ENCODE data around the gene ZNF518A.
A peak's percentile ranks its signal among the peaks of the same experiment; 100 is the strongest.

Gene ZNF518A, protein sequence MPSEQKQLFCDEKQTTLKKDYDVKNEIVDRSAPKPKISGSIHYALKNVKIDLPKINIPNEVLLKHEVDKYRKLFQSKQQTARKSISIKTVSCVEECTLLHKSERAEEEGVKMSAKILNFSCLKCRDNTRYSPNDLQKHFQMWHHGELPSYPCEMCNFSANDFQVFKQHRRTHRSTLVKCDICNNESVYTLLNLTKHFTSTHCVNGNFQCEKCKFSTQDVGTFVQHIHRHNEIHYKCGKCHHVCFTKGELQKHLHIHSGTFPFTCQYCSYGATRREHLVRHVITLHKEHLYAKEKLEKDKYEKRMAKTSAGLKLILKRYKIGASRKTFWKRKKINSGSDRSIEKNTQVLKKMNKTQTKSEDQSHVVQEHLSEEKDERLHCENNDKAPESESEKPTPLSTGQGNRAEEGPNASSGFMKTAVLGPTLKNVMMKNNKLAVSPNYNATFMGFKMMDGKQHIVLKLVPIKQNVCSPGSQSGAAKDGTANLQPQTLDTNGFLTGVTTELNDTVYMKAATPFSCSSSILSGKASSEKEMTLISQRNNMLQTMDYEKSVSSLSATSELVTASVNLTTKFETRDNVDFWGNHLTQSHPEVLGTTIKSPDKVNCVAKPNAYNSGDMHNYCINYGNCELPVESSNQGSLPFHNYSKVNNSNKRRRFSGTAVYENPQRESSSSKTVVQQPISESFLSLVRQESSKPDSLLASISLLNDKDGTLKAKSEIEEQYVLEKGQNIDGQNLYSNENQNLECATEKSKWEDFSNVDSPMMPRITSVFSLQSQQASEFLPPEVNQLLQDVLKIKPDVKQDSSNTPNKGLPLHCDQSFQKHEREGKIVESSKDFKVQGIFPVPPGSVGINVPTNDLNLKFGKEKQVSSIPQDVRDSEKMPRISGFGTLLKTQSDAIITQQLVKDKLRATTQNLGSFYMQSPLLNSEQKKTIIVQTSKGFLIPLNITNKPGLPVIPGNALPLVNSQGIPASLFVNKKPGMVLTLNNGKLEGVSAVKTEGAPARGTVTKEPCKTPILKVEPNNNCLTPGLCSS (N-terminal part only)

DNA sequence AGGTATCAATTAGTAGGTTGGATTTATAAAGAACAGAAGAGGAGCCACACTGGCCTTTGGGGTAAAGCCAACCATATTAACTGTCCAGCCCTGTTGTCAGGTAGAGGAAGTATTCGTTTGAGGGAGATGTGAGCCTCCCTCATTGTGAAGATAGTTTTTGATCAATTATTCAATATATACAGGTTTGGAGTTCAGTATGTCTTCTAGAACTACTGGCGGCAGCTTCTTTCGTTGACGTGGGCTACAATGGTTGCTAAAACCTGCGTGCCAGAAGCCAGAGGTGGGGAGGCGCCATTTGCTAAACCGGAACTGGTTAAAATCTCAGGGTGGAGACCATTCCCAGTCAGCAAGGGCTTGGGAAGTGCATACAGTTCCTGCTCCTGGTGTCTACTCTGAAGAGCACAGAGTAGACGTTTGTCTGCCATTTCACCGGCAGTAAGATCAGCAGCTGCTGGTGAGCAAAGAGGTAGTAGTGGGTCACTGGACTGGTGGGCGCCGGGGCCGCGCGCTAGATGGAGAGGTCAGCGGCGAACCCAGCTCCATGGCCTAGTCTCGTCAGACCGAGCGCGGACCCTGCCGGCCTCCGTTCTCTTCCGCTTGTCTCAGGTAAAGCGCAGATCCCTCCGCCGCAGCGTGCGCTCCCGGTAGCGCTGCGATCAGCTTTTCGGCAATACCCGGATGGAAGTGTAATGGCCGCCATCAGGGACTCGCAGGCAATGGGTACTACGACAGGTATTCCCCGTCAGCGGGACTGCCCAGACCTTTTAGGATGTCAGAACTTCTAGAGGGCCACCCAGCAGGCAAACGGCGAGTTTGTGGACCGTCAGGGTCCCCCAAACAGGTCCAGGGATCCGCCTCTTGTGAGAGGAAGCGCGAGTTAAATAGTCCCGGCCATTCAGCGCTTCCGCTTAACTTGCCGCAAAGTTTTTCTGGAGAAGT, at the start of gene ZNF518A:
Gene ZNF518A (plus strand): TSS at position 911 of the 939 bp plus-strand sequence. CDS start 26,026 bp downstream, outside the sequence.
- DNase-seq (ENCODE audit: low read depth) = peak; percentile 62

DNA sequence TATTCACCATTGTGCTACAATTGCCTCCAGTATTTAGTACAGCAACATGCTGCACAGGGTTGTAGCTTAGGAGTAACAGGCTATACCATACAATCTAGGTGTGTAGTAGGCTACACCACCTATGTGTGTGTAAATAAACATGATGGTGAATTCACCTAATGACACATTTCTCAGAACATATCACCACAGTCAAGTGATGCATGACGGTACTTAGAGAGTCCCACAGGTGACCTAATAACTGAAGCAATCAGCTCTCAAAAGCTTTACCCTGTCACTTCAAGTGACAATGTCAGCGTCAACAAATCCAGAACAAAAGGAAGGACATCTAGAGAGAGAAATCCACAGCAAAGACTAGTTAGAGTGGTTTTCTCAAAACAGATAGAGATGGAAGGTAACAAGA, 47.9 kb upstream of the ZNF518A start:
- no peak for DNase-seq (ENCODE audit: low read depth)

DNA sequence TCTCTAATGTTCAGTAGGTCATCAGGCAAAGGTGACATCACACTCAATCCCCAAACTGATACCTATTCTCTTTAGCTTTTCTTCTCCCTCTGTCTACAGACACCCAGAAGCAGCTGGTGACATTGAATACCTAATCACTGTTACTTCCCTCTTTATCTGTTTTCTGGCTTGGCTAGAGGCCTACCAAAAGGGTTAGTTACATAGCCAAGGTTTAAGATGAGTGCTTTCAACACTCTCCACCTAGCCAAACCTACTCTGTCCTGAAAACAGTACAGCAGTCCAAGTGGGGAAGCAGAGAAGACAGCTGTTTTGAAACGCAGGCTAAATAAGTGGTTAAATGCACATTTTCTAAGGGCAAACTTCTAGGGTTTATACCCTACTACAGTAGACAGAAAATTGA, 47.3 kb upstream of the ZNF518A start:
- no peak for DNase-seq (ENCODE audit: low read depth)

DNA sequence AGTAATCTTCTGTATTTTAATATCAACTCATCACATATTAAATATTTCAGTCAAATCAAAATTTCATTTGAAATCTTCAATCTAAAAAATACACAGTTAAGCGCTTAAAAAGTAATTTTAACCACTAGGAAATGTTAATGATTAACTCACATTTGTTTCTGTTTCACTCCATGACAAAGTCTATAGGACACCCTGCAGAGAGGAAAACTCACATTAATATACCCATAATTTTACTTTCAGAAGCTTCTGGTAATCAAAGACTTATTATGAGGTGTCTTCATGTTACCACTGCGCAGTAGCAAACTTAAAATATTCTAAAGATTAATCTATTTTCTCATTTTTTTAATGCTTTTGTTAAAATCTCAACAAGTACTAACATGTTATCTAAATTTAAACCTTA, 41.0 kb upstream of the ZNF518A start:
- no peak for DNase-seq (ENCODE audit: low read depth)

DNA sequence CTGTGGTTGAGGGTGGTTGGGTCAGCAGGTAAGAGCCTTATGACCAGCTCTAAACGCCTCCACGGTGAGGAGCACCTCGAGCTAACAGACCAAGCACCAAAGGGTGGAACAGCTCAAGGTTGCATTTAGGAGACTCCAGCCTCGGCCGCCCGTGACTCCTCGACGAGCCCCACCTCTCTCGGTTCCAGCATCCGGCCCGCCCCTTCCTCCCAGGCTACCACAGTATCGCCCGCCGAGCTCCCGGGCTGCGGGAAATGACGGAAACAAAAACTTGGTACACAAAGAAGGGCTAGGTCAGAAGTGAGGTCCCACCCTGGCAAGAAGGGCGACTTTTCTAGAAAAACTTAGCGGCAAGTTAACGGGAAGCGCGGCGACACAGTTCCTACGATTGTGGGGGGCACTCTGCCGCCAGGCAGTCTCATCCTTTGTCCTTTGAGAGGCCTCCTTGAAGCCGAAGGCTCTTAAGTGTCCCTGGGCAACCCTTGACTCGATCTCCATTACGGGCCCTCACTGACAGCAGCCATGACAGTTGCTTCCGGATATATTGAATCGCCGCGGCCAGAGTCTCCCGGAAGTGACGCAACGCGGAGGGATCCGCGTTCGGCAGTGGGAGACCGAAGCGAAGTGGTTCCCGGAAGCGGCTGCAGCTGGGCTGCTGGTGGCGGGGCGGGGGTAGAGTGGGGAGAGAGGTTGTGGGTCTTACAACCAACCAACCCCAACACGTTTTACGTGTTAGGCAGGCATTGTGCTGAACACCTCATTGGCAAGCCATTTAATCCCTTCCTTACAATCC, 40.2 kb upstream of the ZNF518A start:
- peak; percentile 86 for DNase-seq (ENCODE audit: low read depth)

DNA sequence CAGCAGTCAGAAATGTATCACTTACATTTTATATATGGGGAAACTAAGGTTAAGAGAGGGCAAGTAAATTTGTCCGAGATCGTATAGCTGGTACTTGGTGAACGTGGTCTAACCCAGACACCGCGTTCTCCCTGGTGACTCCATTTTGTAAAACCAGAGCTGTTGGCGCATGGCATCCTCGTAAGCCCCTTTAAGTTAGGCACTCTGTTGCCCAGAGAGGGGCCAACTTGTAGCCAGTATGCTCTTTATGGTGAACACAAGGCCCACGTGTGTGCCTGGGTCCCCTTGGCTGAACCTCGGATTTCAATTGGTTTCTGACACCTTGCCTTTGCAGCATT, 39.7 kb upstream of the ZNF518A start:
- peak; percentile 1 for DNase-seq (ENCODE audit: low read depth)

DNA sequence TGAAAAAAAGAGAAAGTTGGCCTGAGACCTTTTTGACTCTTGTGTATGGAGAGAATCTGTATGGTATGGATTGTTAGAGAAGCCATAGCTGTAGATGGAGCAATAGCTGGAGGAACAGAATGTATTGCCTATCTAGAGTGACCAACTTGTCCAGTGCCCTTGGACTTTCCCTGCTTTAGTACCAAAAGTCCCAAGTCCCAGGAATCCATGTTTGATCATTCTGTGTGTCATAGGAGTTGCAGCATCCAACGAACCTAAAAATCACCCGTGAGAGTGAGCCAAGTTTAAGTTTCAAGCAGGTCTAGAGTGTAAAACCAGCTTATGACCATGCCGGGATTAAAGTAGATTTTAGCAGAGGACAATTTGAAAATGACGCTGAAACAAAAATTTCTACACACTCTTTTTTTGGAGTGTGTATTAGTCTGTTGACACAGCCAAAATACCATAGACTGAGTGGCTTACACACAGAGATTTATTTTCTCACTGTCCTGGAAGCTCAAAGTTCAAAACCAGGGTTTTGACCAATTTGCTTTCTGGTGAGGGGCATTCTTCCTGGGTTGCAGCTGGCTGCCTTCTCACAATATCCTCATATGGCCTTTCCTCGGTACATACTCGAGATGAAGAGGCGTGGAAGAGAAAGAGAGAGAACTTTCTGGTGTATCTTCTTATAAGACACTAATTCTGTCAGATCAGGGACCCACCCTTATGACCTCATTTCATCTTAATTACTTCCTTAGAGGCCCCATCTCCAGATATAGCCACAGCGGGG, 36.9 kb upstream of the ZNF518A start:
- no peak for DNase-seq (ENCODE audit: low read depth)

DNA sequence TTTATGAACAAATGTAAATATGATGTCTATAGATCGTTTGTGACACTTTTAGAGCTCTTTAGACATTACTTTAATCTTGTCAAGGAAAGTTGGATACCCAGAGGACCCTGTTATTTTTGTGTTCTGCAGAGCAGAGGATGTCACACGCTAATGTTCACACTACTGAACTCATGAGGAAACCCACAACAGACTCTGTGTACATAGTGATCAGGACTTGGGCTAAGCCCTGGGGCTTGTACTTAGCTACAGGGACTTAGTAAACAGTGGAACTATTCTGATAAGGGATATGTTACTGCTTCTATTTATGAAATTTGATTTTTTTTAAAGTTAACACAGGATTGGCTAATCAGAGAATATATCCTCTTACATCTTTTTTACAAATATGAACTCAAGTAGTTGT, 36.1 kb upstream of the ZNF518A start:
- no peak for DNase-seq (ENCODE audit: low read depth)

DNA sequence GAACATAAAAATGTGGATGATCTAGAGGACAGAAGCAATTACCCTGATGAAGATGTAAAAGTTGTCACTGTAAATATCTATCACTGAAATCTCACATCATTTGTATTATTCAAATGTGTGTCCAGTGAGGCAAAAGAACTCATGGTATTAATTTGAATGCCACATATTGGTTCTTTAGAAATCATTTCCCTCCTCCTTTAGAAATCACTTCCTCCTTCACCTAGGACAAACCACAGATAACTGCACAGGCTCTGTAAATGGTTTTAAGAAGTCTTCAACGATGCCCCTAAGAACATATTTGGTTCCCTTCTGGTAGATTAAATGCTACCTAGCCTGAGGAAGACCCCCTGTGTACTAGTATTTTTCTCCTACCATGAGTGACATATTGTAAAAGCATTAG, 33.1 kb upstream of the ZNF518A start:
- DNase-seq (ENCODE audit: low read depth) = no peak

DNA sequence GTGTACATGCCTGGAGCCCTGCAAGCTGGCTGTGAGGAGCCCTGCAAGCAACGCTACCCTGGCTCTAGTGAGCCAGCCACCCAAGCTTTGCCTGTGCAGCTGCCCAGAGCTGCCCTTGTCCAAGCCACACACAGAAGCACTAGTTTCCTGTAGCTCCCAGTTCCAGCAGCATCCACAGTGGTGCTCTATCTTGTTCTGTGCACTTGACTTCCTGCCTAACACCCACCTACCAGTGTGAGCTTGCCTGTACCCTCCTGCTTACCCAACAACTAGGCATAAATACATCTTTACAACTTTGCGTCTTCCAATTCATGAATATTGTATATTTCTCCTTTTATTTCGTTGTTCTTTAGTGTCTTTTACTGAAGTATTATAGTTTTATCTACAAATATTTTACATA, 32.2 kb upstream of the ZNF518A start:
- no peak for DNase-seq (ENCODE audit: low read depth)

DNA sequence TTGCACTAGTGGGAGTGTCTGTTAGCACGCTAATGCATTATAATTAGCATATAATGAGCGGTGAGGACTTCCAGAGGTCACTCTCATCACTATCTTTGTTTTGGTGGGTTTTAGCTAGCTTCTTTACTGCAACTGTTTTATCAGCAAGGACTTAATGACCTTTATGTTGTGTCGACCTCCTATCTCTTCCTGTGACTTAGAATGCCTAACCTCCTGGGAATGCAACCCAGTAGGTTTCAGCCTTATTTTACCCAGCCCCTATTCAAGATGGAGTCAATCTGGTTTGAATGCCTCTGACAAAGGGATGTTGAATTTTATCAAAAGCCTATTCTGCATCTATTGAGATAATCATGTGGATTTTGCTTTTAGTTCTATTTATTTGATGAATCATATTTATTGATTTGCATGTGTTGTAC, 22.5 kb upstream of the ZNF518A start:
- DNase-seq (ENCODE audit: low read depth) = no peak

DNA sequence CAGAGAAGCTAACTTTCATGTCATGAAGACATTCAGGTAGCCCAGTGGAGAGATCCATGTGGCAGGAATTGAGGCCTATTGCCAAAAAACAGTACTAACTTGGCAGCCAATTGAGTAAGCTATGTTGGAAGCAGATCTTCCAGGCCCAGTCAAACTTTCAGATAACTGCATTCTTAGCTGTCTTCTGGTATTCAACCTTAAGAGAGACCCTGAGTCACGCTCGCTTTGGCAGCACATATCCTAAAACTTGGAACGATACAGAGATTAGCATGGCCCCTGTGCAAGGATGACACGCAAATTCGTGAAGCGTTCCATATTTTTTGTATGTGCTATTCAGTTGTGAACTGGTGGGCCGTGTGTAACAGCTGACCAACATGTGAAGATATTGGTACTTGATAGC, 17.6 kb upstream of the ZNF518A start:
- no peak for DNase-seq (ENCODE audit: low read depth)

DNA sequence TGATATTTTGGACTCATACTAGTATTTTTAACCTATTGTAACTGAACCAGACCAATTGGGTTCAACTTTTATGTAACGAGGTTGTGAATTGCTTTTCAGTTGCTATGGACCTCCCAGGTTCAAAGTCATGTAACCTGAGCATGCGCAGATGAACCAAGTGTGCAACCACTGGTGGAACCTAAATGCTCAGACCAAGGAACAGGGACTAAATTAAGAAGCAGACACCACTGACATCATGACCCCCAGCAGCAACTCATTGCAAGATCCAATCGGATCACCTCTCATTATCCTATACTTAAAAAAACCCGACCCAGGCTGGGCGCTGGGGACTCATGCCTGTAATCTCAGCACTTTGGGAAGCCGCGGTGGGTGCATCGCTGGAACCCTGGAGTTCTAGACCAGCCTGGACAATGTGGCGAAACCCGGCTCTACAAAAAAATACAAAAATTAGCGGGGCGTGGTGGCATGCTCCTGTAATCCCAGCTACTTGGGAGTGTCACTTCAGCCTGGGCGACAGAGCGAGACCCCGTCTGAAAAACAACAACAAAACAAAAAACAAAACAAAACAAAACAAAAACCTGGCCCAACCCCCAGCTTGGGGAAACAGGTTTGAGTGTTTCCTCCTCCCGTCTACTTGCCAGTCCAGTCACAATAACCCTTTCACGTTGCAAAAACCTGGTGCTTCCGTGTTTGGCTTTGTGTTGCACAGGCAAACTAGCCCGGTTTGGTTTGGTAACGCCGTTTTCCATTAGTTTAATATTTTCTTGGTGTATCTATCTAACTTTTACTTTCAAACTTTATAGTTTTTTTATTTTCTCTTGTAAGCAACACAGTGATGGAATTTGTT, 11.3 kb upstream of the ZNF518A start:
- no peak for DNase-seq (ENCODE audit: low read depth)

DNA sequence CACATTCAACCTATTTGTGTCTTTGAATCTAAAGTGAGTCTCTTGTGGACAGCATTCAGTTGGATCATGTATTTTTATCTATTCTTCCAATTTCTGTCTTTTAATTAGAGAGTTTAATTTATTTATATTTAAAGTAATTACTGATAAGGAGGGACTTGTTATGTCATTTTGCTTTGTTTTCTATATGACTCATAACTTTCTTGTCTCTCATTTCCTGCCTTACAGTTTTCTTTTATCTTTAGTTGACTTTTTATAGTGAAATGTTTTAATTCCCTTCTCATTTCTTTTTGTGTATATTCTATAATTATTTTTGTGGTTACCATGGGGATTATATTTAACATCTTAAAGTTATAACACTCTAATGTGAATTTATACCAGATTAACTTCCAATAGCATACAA, 7.3 kb upstream of the ZNF518A start:
- DNase-seq (ENCODE audit: low read depth) = no peak

DNA sequence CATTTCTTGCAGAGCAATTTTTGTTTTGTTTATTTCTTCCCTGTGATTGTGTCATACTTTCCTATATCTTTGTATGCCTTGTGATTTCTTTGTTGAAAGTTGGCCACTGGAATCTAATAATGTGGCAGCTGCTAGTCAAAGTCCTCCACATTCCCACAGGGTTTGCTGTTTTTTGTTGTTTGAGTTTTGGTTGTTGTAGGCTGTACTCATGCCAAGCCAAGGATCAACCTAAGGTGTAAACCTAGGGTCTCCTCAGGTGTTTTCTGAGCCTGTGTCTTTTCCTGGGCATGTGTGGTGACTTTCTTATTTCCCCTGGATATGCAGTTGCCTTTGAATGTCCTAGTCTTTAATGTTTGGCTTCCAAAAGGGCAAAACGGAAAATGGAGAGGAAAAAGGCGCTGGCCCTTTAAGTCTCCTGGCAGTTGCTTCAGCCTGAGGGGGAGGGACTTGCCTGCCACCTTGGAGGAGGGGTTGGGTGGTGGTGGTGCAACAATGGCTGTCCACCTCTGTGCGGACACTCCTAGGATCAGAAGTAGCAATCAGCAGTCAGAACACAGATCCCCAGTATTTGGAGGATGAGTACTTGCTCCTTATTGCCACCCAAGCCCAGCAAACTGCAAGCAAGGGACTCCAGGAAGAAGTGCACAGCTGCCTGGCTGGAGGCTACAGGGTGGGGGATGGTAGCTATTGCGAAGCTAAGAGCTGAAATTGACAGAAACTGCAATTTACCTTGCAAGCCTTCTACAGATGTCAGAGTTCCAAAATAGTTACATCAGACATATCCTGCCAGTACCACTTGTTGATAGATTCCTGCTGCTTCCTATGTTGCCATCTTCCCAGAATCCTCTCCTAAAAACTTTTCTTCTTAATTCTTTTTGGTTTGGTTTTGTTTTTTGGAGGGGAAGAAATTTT, 5.6 kb upstream of the ZNF518A start:
- no peak for DNase-seq (ENCODE audit: low read depth)

DNA sequence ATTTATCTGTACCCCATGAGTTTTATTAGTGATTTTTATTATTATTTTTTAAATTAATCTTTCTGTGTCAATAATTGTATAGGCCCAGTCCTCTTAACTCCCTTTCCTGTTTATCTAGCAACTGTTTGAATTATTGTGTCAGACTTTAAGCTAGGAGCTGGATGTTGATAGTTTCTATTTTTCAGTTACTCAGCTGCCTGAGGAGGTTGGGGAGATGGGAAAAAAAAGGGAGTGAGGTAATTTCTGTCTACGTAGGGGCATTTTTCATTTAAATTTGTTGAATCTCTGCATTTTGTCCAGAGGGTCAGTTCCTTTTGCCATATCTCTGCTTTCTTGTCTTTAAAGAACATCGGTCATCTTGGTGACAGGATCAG, 5.0 kb upstream of the ZNF518A start:
- DNase-seq (ENCODE audit: low read depth) = no peak

DNA sequence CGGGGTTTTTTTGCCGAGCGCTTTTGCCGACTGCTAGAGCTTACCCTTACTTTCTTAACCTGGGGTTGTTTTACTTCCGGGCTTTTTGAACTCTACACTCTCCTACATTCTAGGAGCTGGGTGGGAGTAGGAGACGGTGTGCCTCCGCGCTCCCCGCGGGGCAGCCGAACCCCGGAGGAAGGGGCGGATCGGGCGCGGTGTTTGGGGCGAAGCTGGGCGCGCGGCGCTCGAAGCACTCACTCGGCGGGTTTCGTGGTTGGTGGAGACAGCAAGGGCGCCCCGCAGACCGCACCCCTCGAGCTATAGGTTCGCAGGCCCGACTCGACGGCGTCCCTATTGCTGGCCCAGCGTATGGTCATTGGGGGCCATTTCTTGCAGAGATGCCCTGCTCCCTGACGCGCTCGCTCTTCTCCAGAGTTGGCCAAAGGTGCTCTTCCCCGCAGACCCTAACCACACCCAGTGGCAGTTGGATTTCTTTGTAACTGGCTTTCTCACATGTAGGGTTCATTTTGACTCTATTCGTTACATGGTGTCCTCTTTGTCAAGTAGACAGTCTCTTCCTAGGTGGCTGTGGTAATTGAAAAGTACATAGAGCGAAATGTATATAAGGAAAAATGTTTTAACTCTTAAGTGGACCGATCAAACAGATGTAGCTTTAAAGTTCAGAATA, 364 bp downstream of the ZNF518A start:
- DNase-seq (ENCODE audit: low read depth) = peak; percentile 38

DNA sequence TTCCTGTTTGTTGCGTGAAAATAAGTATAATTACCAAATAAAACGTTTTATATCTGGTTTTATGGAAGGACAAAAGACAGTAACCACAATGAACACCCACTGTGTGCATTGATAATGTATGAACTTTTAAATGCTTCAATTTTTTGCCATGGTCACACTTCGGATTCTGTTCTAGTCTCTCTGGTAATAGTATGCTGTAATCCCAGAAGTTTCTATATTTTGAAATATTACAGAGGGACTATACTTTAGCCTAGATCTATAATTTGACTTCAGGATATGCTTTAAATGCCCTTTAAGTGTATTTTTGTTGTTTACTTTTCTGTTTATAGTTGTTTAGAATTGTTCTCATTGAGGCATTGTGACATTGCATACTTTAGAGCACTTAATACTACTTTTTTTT, 1.5 kb downstream of the ZNF518A start:
- no peak for DNase-seq (ENCODE audit: low read depth)
